MCF 10A (cell line): ENCODE data around the gene SEMA3F. TPM values are rescaled to one million over a fixed set of nuclear protein-coding genes. Genes with fewer than 3 reads are reported as not detected.
A peak's percentile ranks its signal among the peaks of the same experiment; 100 is the strongest.

Source experiments
- BruUV-seq: library from RNA; stranded (reverse); fragments of 400-500 nt; replicated peaks from 2 replicates; lab custom pipeline; 2021; lab: Mats Ljungman, UMichigan
- CTCF ChIA-PET: fragments of 300-600 bp; sonication (Branson Sonifier 250); formaldehyde crosslinking; extraction: SDS; loops from one replicate; lab custom pipeline; 2021; ENCODE audit warnings: antibody characterized with exemption, inconsistent platforms; lab: Yijun Ruan, JAX
- POLR2A ChIA-PET: fragments of 300-600, 350-650 bp; sonication (Branson Sonifier 250); formaldehyde crosslinking; extraction: SDS; loops from one replicate; lab custom pipeline; 2020; ENCODE audit warnings: antibody characterized with exemption, inconsistent platforms; lab: Yijun Ruan, JAX
- DNase-seq: peaks from one replicate; pipeline ENCODE4 v3.0.0-alpha.2; 2018; ENCODE audit not compliant: unreplicated experiment
- H3K27ac Mint-ChIP-seq: one replicate; pipeline ENCODE4 v1.8.0; 2022; ENCODE audit warnings: mild to moderate bottlenecking, low read depth, mixed read lengths; ENCODE audit not compliant: unreplicated experiment
- H3K27me3 Mint-ChIP-seq: one replicate; pipeline ENCODE4 v1.8.0; 2022; ENCODE audit warnings: mixed read lengths; ENCODE audit not compliant: insufficient read depth, unreplicated experiment
- H3K36me3 Mint-ChIP-seq: one replicate; pipeline ENCODE4 v1.8.0; 2022; ENCODE audit warnings: mild to moderate bottlenecking, moderate library complexity, mixed read lengths; ENCODE audit not compliant: insufficient read depth, unreplicated experiment
- H3K4me1 Mint-ChIP-seq: one replicate; pipeline ENCODE4 v1.8.0; 2022; ENCODE audit warnings: mixed read lengths; ENCODE audit not compliant: insufficient read depth, unreplicated experiment
- H3K4me3 Mint-ChIP-seq: one replicate; pipeline ENCODE4 v1.8.0; 2022; ENCODE audit warnings: mild to moderate bottlenecking, moderate library complexity, mixed read lengths; ENCODE audit not compliant: unreplicated experiment
- H3K9me3 Mint-ChIP-seq: one replicate; pipeline ENCODE4 v1.8.0; 2022; ENCODE audit warnings: mixed read lengths; ENCODE audit not compliant: unreplicated experiment
- intact Hi-C: fragments of 100-400 bp; cut with micrococcal nuclease; formaldehyde crosslinking; loops from 2 replicates; pipeline ENCODE4 v1.14.1; 2022
- microRNA-seq: library from miRNA; unstranded; fragments of <30 nt; microRNA quantifications from one replicate; pipeline ENCODE4 v1.2.0, GENCODE V29; 2022
- total RNA-seq: library from RNA; stranded (reverse); gene quantifications from 2 replicates; pipeline ENCODE4 v1.2.3, GENCODE V29; 2022
- TF ChIP-seq, protein P1 (sequence below): fragments of 200-600 bp; IDR thresholded peaks from one replicate; pipeline ENCODE4 v1.8.0; 2022; ENCODE audit warnings: antibody characterized with exemption, mild to moderate bottlenecking; ENCODE audit not compliant: unreplicated experiment

The SEMA3F gene
- total RNA-seq, 1 experiment from 2014 or later = 34.6 TPM

DNA sequence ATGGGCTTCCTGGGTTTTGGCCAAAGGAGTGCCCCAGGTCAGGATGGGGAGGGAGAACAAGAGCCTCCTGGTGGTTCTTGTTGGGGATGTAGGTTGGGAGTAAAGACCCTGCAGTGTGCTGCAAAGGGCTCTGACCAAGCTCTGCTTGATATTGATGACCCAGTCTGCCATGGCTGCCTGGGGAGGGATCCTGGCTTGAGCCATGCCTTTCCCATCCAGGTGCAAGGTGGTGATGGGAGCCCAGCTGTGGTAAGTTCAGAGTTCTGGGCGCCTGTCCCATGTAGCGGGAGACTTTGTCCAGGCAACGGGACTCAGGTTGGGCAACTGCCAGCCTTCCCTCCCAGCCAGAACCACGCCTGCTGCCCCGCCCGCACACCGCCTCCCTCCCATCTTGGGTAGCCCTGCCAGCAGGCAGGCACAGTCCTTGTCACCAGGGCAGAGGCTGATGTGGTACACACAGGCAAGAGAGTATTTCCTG is 83.5 kb downstream of the SEMA3F start:
- Mint-ChIP-seq H3K4me3 (peak overlapping the region; percentile 98), H3K27me3 (no peaks in the 10 kb centered on the region), H3K36me3 (peaks cover 14% of the 10 kb centered on the region), H3K4me1 (peaks cover 43% of the 10 kb centered on the region), H3K27ac (peak overlapping the region; percentile 83), H3K9me3 (no peaks in the 10 kb centered on the region)
- intact Hi-C loops = no loop called here
- TF ChIP-seq, protein P1, sequence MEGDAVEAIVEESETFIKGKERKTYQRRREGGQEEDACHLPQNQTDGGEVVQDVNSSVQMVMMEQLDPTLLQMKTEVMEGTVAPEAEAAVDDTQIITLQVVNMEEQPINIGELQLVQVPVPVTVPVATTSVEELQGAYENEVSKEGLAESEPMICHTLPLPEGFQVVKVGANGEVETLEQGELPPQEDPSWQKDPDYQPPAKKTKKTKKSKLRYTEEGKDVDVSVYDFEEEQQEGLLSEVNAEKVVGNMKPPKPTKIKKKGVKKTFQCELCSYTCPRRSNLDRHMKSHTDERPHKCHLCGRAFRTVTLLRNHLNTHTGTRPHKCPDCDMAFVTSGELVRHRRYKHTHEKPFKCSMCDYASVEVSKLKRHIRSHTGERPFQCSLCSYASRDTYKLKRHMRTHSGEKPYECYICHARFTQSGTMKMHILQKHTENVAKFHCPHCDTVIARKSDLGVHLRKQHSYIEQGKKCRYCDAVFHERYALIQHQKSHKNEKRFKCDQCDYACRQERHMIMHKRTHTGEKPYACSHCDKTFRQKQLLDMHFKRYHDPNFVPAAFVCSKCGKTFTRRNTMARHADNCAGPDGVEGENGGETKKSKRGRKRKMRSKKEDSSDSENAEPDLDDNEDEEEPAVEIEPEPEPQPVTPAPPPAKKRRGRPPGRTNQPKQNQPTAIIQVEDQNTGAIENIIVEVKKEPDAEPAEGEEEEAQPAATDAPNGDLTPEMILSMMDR = no peak
- no TSS peak for BruUV-seq
- DNase-seq = peak; percentile 85
- ChIA-PET POLR2A (interaction anchor here (0.6 to 4.8 kb wide), 7 partner anchors 10 to 1736 kb away, joined by 3 to 102 read pairs (median 4); partner anchors contain the start of genes ABHD14A, HYAL3 and NAA80), CTCF (interaction anchor here (1.0 to 4.3 kb wide), 4 partner anchors 8 to 18 kb away, joined by 3 to 36 read pairs (median 18); no protein-coding TSS in a partner anchor)

Small RNA genes within 50 kb of the gene (microRNA-seq; reads per million reads assigned to microRNA genes)
- gene MIR566 (not detected), gene MIR5787 (not detected)

Other genes with a start within 250 kb of the SEMA3F start
- gene MON1A, start 225.5 kb upstream of the SEMA3F start, total RNA-seq = 9.6 and 18.6 TPM in 2 replicates
- gene RBM6, start 215.2 kb upstream of the SEMA3F start, total RNA-seq = 58.0 and 65.8 TPM in 2 replicates
- 138 TPM in 2 replicates for gene RBM5, start 66.4 kb upstream of the SEMA3F start, total RNA-seq
- gene GNAT1, start 36.3 kb downstream of the SEMA3F start, total RNA-seq = 0.49 TPM in 1 of 2 replicates, not detected in the other
- gene SLC38A3, start 49.9 kb downstream of the SEMA3F start, total RNA-seq = not detected in 2 replicates
- gene GNAI2, start 80.9 kb downstream of the SEMA3F start, total RNA-seq = 122 and 123 TPM in 2 replicates
- gene SEMA3B, start 113.8 kb downstream of the SEMA3F start, total RNA-seq = 7.6 and 12.5 TPM in 2 replicates
- 0.20 TPM in 1 of 2 replicates, not detected in the other for gene LSMEM2, start 123.8 kb downstream of the SEMA3F start, total RNA-seq
- 135 and 182 TPM in 2 replicates for gene IFRD2, start 137.1 kb downstream of the SEMA3F start, total RNA-seq
- gene HYAL3, start 144.1 kb downstream of the SEMA3F start, total RNA-seq = 2.3 and 4.7 TPM in 2 replicates
- gene NAA80, start 144.1 kb downstream of the SEMA3F start, total RNA-seq = 11.4 and 12.4 TPM in 2 replicates
- 0.42 and 0.70 TPM in 2 replicates for gene HYAL1, start 148.2 kb downstream of the SEMA3F start, total RNA-seq
- gene HYAL2, start 167.4 kb downstream of the SEMA3F start, total RNA-seq = 11.6 and 12.6 TPM in 2 replicates
- 14.5 and 20.4 TPM in 2 replicates for gene TUSC2, start 172.9 kb downstream of the SEMA3F start, total RNA-seq
- 24.3 and 32.0 TPM in 2 replicates for gene RASSF1, start 185.5 kb downstream of the SEMA3F start, total RNA-seq
- 0.68 and 1.0 TPM in 2 replicates for gene ZMYND10, start 190.4 kb downstream of the SEMA3F start, total RNA-seq
- 21.1 and 22.1 TPM in 2 replicates for gene NPRL2, start 195.5 kb downstream of the SEMA3F start, total RNA-seq
- 24.0 and 24.1 TPM in 2 replicates for gene CYB561D2, start 195.5 kb downstream of the SEMA3F start, total RNA-seq
- gene TMEM115, start 204.2 kb downstream of the SEMA3F start, total RNA-seq = 31.9 and 40.3 TPM in 2 replicates